ENCODE measurements around the gene GRM1.

Gene GRM1

GRCh38 chr6:146028851-146029572 lies at the start of gene GRM1:
TSS of gene GRM1 (plus strand) at chr6:146029062. CDS start at chr6:146029518, 456 bp downstream.
- H3K4me3 ChIP-seq (ENCODE audit: severe bottlenecking), result no peak within 1 kb of the TSS
- no peaks in the 10 kb centered on the region for H3K36me3 ChIP-seq (ENCODE audit: low read depth)
- no peaks in the 10 kb centered on the region for H3K4me1 ChIP-seq (ENCODE audit: insufficient read depth, poor library complexity, severe bottlenecking)
- no peak within 1 kb of the TSS for H3K27ac ChIP-seq (ENCODE audit: poor library complexity, severe bottlenecking)
- H3K27me3 ChIP-seq (ENCODE audit: insufficient read depth, poor library complexity, severe bottlenecking), result peaks cover 61% of the 10 kb centered on the region
- no peaks in the 10 kb centered on the region for H3K9me3 ChIP-seq (ENCODE audit: severe bottlenecking)
- no peak for ATAC-seq (ENCODE audit: low read depth)
- TF ChIP-seq CTCF (IDR thresholded peaks at IDR 0.05; ENCODE audit: poor library complexity, severe bottlenecking), result no peak
- no peak for DNase-seq (ENCODE audit: low spot score)

DNA sequence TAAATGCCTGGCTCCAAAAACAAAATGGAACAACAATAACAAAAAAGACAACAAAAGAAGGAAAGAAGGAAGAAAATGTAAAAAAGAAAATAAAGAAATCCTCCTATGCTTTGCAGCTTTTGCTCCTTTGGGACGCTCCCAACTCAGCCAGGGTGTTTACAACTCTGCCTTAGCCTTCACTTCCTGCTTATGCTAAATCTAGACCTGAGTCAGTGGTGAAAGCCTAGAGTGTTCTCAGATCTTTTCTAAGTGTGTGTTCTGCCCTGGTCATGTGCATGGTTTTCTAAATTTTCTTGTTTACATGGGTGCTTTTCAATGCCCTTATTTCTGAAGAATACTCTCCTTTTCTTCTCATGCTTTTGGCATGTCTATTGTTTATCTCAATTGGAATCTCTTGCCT lies 19.5 kb upstream of the GRM1 start:
- no peaks in the 10 kb centered on the region for H3K36me3 ChIP-seq (ENCODE audit: low read depth)
- ATAC-seq (ENCODE audit: low read depth), result no peak
- H3K4me3 ChIP-seq (ENCODE audit: severe bottlenecking), result no peak overlapping the region
- no peaks in the 10 kb centered on the region for H3K4me1 ChIP-seq (ENCODE audit: insufficient read depth, poor library complexity, severe bottlenecking)
- H3K27me3 ChIP-seq (ENCODE audit: insufficient read depth, poor library complexity, severe bottlenecking), result peaks cover 2% of the 10 kb centered on the region
- H3K27ac ChIP-seq (ENCODE audit: poor library complexity, severe bottlenecking), result no peak overlapping the region
- no peaks in the 10 kb centered on the region for H3K9me3 ChIP-seq (ENCODE audit: severe bottlenecking)
- DNase-seq (ENCODE audit: low spot score), result no peak
- TF ChIP-seq CTCF (IDR thresholded peaks at IDR 0.05; ENCODE audit: poor library complexity, severe bottlenecking), result no peak

DNA sequence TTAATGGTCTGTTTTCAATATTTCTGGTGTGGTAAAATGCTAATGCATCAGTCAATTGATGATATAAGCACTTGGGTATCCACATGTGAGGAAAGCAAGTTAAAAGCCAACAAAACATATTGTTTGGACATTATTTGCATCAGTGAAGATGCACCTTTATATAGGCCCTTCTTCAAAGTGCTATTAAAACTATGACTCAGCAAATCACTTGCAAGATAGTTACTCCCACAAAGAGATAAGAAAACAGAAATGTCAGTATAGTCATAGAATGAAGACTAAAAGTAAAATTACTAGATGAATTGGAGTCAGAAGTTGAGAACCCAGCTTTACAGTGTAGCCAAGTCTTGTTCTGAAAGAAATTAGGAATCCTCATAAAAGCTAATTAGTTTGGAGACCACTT lies 14.6 kb upstream of the GRM1 start:
- H3K27ac ChIP-seq (ENCODE audit: poor library complexity, severe bottlenecking), result no peak overlapping the region
- H3K4me3 ChIP-seq (ENCODE audit: severe bottlenecking), result no peak overlapping the region
- H3K36me3 ChIP-seq (ENCODE audit: low read depth), result no peaks in the 10 kb centered on the region
- no peaks in the 10 kb centered on the region for H3K9me3 ChIP-seq (ENCODE audit: severe bottlenecking)
- H3K4me1 ChIP-seq (ENCODE audit: insufficient read depth, poor library complexity, severe bottlenecking), result no peaks in the 10 kb centered on the region
- ATAC-seq (ENCODE audit: low read depth), result no peak
- TF ChIP-seq CTCF (IDR thresholded peaks at IDR 0.05; ENCODE audit: poor library complexity, severe bottlenecking), result no peak
- DNase-seq (ENCODE audit: low spot score), result no peak
- H3K27me3 ChIP-seq (ENCODE audit: insufficient read depth, poor library complexity, severe bottlenecking), result peaks cover 2% of the 10 kb centered on the region

DNA sequence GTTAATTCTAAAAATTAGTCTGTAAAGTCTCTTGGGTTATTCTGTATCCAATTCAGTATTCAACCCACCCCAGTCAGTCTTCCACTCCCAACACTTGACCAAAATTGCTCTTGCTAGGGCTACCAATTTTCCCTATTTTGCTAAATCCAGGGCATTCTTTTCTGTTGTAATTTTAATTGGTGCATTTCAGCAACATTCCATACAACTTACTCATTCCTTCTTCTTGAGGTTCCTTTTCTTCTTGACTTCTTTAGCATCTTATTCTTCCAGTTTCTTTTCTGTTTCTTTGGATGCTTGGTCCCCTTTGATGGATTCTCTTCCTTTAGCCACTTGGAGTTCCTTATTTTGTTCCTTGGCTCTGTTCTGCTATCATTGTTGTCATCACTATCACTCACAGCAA lies 11.2 kb upstream of the GRM1 start:
- TF ChIP-seq CTCF (IDR thresholded peaks at IDR 0.05; ENCODE audit: poor library complexity, severe bottlenecking), result no peak
- H3K27ac ChIP-seq (ENCODE audit: poor library complexity, severe bottlenecking), result no peak overlapping the region

DNA sequence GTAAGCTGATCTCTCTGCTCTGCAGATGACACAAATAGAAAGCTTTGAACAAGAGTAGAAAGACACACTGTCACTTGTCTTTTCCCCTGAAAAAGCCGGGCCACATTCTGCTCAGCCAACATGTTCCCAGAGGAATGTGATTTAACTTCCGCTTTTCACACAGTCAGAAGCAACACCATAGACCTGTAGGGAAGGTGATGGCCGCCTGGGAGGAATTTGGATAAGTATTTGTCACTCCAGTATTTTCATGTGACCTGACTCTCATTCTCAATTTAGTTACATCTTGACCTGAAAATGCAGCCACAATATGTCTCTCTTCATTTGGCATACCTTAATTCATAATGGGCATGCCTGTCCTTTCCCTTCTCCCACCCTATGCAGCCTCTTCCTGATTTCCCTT lies 2.0 kb upstream of the GRM1 start:
- Histone ChIP-seq H3K4me3 (ENCODE audit: severe bottlenecking) (no peak overlapping the region), H3K27me3 (ENCODE audit: insufficient read depth, poor library complexity, severe bottlenecking) (peaks cover 55% of the 10 kb centered on the region), H3K36me3 (ENCODE audit: low read depth) (no peaks in the 10 kb centered on the region), H3K4me1 (ENCODE audit: insufficient read depth, poor library complexity, severe bottlenecking) (no peaks in the 10 kb centered on the region), H3K27ac (ENCODE audit: poor library complexity, severe bottlenecking) (no peak overlapping the region), H3K9me3 (ENCODE audit: severe bottlenecking) (no peaks in the 10 kb centered on the region)
- ATAC-seq (ENCODE audit: low read depth), result no peak
- no peak for DNase-seq (ENCODE audit: low spot score)
- no peak for TF ChIP-seq CTCF (IDR thresholded peaks at IDR 0.05; ENCODE audit: poor library complexity, severe bottlenecking)

More for the DNA sequence above, 11.2 kb upstream of the GRM1 start:
- Histone ChIP-seq H3K27me3 (ENCODE audit: insufficient read depth, poor library complexity, severe bottlenecking) (peaks cover 2% of the 10 kb centered on the region), H3K9me3 (ENCODE audit: severe bottlenecking) (no peaks in the 10 kb centered on the region), H3K4me3 (ENCODE audit: severe bottlenecking) (no peak overlapping the region), H3K4me1 (ENCODE audit: insufficient read depth, poor library complexity, severe bottlenecking) (no peaks in the 10 kb centered on the region), H3K36me3 (ENCODE audit: low read depth) (no peaks in the 10 kb centered on the region)
- ATAC-seq (ENCODE audit: low read depth) (no peak), DNase-seq (ENCODE audit: low spot score) (no peak)

Data from RWPE2 (cell line).